HuH-7.5 (cell line): ENCODE results near the gene DNMBP.
A peak's percentile ranks its signal among the peaks of the same experiment; 100 is the strongest.
"Not testable (repeated sequence)": the region's sequence is repeated elsewhere in the genome, so short reads cannot be mapped to it uniquely, and the experiment has no call there.

Source experiments
- DNase-seq: peaks from one replicate; pipeline ENCODE4 v3.0.0; 2011; ENCODE audit warnings: low spot score

Gene DNMBP

GRCh38 chr10:100014071-100014762, 4.5 kb upstream of the DNMBP start:
- no peak for DNase-seq

DNA sequence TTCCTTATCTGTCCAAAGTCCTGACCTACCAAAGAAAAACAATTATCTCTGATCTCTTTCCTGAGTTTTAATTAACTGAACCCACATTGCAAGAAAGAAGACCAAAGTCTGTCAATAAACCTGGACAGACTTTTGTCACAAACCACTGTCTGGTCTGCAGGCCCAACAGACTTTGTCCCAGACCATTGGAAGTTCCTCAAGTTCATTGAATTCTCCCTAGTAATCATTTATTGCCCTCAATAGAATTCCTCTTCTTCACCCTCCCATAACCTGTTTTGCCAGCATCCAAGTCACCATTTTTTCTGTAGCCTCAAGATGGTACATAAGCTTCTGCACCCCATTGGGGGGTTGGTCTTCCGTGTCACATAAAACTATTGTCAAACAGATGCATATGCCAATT, 3.9 kb upstream of the DNMBP start:
- no peak for DNase-seq

GRCh38 chr10:100011906-100012305, 2.2 kb upstream of the DNMBP start:
- not testable (repeated sequence) for DNase-seq

DNA sequence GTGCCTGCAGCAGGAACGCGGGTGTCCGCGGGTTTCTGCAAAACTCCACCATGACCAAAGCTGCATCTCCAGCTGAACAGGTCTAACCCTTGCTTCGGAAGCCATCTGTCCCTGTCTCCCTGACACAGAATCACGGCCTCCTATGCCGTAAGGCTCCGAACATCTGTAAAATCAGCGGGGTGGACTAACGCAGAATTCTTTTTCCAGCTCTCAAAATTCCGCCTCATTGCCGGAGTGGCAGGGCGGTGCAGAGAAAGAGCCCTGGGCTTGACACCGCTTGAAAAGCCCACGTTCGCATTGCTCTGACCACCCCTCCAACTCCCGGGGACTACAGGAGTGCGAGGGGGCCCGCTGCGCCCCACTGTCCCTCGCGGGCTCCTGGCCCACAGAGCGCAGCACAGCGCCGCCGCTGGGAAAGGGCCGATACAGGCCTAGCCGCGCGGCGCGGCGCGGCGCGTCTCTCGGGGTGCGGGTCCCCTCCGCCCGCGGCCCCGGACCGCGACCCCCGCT, 409 bp downstream of the DNMBP start:
- peak; percentile 64 for DNase-seq

DNA sequence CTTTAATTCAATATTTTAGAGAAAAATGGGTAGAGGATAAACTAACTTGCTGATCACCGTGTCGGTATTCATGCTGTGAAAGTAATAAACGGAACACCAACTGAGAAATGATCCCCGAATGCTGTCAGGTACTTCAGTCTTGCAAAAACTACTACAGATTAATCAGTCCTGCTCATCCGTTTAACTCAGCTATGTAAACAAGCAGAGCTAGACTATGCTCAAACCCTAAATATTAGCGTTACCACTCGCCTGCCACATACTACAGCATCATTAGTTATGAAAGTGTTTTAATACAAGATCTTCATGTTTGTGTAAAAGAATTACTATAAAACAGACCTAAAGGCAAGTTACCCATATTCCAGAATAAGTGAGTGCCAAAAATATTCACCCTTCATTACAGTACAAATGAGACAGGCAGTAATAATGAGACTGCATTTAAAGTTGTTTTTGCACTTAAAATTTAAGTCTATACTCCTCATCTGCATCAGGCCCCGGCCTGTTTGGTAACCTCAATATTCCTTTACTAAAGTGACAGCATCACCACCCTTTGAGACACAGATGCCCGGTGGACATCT, 952 bp downstream of the DNMBP start:
- no peak for DNase-seq

- DNase-seq, result no peak
Measured at GRCh38 chr10:100008142-100008522, 1.6 kb downstream of the DNMBP start.

GRCh38 chr10:100007231-100008141, 2.3 kb downstream of the DNMBP start:
- no peak for DNase-seq

DNA sequence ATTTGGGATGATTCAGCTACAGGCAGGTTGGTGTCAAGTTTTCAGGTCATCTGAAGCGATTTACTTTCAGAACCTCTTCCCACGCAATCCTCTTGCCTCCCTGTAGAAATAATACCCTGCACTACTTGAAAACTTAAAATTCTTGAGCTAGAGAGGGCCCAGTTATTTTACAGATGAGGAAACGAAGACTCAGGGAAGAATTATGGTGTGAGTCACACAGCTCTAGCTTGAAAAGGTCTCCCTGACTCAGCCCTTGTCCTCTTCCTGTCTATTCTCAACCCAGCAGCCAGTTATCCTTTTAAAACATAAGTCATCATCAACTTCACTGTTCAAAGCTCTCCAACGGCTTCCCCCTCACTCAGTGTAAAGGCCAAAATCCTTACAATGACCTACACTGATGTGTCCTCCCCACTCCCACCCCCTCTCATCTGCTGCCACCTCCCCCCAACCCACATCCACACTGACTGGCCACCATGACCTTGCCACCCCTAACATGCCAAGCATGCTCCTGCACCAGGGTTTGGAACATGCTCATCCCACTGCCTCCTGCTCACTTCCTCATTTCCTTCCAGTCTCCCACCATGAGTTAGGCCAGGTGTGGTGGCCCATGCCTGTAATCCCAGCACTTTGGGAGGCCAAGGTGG, 3.4 kb downstream of the DNMBP start:
- no peak for DNase-seq

DNA sequence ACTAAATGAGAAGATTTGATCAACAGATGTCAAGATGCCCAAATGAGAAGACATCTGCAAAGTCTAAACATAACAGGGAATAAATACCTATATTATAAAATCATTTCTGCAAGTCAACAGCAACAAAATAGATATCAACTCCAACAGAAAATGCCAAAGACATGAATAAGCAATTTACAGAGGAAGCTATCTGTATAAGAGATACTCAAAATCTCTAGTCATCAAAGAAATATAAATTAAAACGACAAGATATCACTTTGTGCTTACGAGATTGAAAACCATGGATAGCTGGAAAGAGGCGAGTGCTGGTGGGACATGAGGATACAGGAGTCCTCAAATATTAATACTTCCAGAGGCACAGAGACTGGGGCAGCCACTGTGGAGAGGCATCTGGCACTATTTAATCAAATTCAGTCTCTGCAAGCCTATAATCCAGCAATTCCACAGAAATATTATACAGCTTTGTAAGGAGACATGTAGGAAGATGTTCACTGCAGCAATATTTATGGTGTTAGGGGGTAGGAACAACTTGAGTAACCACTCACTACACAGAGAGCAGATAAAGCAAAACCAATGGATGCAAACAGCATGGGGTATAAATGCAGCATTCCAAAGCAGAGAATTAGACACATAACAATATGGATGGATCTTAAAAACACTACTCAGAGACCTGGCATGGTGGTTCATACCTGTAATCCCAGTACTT, 4.8 kb downstream of the DNMBP start:
- no peak for DNase-seq

GRCh38 chr10:100000109-100000644, 9.6 kb downstream of the DNMBP start:
- DNase-seq, result no peak

- DNase-seq, result no peak
Measured at GRCh38 chr10:99999319-100000108, 10.2 kb downstream of the DNMBP start.

DNA sequence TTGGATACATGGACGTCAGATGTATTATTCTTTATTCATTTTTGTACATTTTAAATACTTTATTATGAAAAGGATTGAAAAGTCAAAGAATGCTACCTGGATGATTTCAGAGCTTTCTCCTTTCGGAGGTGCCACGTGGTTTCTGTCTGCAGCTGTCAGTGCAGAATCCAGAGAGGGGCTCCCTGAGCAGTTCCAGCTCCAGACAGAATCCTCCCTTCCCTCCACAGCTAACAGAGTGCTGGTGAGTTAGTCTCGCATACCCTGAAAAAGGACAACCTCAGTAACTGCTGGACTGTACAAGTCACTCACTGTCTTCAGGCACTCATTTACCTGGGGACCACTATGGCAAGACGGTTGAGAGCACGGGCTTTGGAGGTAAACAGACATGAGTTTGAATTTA, 10.9 kb downstream of the DNMBP start:
- DNase-seq, result no peak

- no peak for DNase-seq
Measured at GRCh38 chr10:99996671-99997648, 12.8 kb downstream of the DNMBP start.

- DNase-seq, result no peak
Measured at GRCh38 chr10:99995713-99996112, 14.0 kb downstream of the DNMBP start.

GRCh38 chr10:99995269-99995668, 14.5 kb downstream of the DNMBP start:
- no peak for DNase-seq

GRCh38 chr10:99994801-99995200, 14.9 kb downstream of the DNMBP start:
- no peak for DNase-seq

DNA sequence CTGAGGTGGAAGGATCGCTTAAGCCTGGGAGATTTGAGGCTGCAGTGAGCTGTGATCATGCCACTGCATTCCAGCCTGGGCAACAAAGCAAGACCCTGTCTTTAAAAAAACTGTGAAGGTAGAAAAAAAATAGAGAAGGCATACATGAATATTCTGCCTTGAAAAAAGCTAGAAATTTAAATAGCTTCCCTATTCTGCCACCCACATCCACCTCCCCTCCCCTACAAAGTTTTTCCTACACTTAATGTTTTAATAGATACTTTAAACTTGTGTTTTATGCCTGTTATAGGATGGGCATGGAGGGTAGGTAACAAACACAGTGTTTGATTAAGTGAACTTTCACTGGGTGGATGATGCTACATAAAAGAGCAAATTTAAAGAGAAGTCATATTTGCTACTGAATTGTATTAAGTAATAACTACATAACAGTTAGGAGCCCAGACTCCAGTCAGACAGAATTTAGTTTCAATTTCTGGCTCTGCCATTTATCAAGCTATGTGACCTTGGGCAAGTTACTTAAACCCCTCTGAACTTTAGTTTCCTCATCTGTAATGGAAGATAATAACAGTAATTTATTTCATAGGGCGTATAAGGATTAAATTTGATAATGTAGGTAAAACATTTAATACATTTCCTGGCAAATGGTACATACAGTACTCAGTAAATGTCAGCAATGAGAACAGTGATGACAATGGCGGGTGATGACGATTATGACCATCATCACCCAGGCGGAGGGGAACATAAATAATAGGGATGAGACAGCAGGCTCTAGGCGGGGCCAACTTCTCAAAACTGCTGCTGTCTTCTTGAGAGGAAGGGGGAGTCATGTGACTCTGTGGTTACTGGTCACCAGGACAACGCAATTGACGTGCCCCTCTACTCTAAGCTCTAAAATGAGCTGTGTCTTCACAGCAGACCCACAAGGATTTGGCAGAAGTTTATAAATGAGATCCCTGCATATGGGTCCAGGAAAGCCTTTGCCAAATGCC, 15.8 kb downstream of the DNMBP start:
- no peak for DNase-seq

GRCh38 chr10:99985637-99986036, 24.1 kb downstream of the DNMBP start:
- DNase-seq, result not testable (repeated sequence)
